Astrocyte (in vitro differentiated cells and primary cell): ENCODE results near the gene PRR15. TPM values are rescaled to one million over a fixed set of nuclear protein-coding genes. Genes with fewer than 3 reads are reported as not detected.

Experiments used
- DNase-seq: peaks from one replicate; pipeline ENCODE4 v3.0.0-alpha.2; 2010; ENCODE audit warnings: low read depth
- FAIRE-seq: peaks from 2 replicates; lab custom pipeline; 2011; peaks lifted over from hg19 to GRCh38; lab: Jason Lieb, UNC
- H2AFZ ChIP-seq: 2 replicates; pipeline ENCODE4 v1.6.0; 2012; ENCODE audit warnings: low read depth, low read length, inconsistent platforms
- H3K27ac ChIP-seq: 2 replicates; pipeline ENCODE4 v1.5.1; 2011; ENCODE audit warnings: low read depth, low read length, inconsistent platforms
- H3K27me3 ChIP-seq: 2 replicates; pipeline ENCODE4 v1.6.0; 2011; ENCODE audit warnings: low read length, inconsistent platforms; ENCODE audit not compliant: insufficient read depth
- H3K36me3 ChIP-seq: 2 replicates; pipeline ENCODE4 v1.5.1; 2011; ENCODE audit warnings: low read length, inconsistent platforms; ENCODE audit not compliant: insufficient read depth
- H3K4me1 ChIP-seq: 2 replicates; pipeline ENCODE4 v1.5.1; 2011; ENCODE audit warnings: low read length, inconsistent platforms; ENCODE audit not compliant: insufficient read depth
- H3K4me2 ChIP-seq: 2 replicates; pipeline ENCODE4 v1.6.0; 2012; ENCODE audit warnings: low read length, inconsistent platforms
- H3K4me3 ChIP-seq: 2 replicates; pipeline ENCODE4 v1.5.1; 2011; ENCODE audit warnings: low read depth, mild to moderate bottlenecking, low read length, inconsistent platforms; ENCODE audit not compliant: insufficient read depth
- H3K79me2 ChIP-seq: 2 replicates; pipeline ENCODE4 v1.6.0; 2012; ENCODE audit warnings: mild to moderate bottlenecking, low read length, inconsistent platforms; ENCODE audit not compliant: insufficient read depth
- H3K9ac ChIP-seq: 2 replicates; pipeline ENCODE4 v1.6.0; 2012; ENCODE audit warnings: mild to moderate bottlenecking, low read length, inconsistent platforms
- H3K9me3 ChIP-seq: 2 replicates; pipeline ENCODE4 v1.5.1; 2012; ENCODE audit warnings: low read depth, mild to moderate bottlenecking, low read length, inconsistent platforms; ENCODE audit not compliant: insufficient read depth
- H4K20me1 ChIP-seq: 2 replicates; pipeline ENCODE4 v1.6.0; 2012; ENCODE audit warnings: low read length, inconsistent platforms; ENCODE audit not compliant: insufficient read depth
- H3K27ac Mint-ChIP-seq: one replicate; pipeline ENCODE4 v1.8.0; 2021; ENCODE audit warnings: mild to moderate bottlenecking, mixed read lengths; ENCODE audit not compliant: unreplicated experiment
- H3K27me3 Mint-ChIP-seq: one replicate; pipeline ENCODE4 v1.8.0; 2021; ENCODE audit warnings: low read depth, mixed read lengths; ENCODE audit not compliant: unreplicated experiment
- H3K36me3 Mint-ChIP-seq: one replicate; pipeline ENCODE4 v1.8.0; 2021; ENCODE audit warnings: low read depth, mixed read lengths; ENCODE audit not compliant: unreplicated experiment
- H3K4me1 Mint-ChIP-seq: one replicate; pipeline ENCODE4 v1.8.0; 2021; ENCODE audit warnings: low read depth, mixed read lengths; ENCODE audit not compliant: unreplicated experiment
- H3K4me3 Mint-ChIP-seq: one replicate; pipeline ENCODE4 v1.8.0; 2021; ENCODE audit warnings: mild to moderate bottlenecking, moderate library complexity, mixed read lengths; ENCODE audit not compliant: unreplicated experiment
- H3K9me3 Mint-ChIP-seq: one replicate; pipeline ENCODE4 v1.8.0; 2021; ENCODE audit warnings: mild to moderate bottlenecking, mixed read lengths; ENCODE audit not compliant: unreplicated experiment
- CTCF ChIP-seq: IDR thresholded peaks from 2 replicates; pipeline ENCODE4 v1.5.1; 2011; ENCODE audit warnings: low read depth, mild to moderate bottlenecking, inconsistent platforms, low read length, moderate library complexity; ENCODE audit not compliant: insufficient read depth
- EZH2 ChIP-seq: IDR thresholded peaks from 2 replicates; pipeline ENCODE4 v1.6.1; 2012; ENCODE audit warnings: mild to moderate bottlenecking, low read length, inconsistent platforms; ENCODE audit not compliant: insufficient read depth
- total RNA-seq: library from RNA; stranded (reverse); gene quantifications from 2 replicates; pipeline ENCODE4 v1.2.1, GENCODE V29; 2021

Gene PRR15
- total RNA-seq, 1 donor from 2014 or later = 11.1 TPM

DNA sequence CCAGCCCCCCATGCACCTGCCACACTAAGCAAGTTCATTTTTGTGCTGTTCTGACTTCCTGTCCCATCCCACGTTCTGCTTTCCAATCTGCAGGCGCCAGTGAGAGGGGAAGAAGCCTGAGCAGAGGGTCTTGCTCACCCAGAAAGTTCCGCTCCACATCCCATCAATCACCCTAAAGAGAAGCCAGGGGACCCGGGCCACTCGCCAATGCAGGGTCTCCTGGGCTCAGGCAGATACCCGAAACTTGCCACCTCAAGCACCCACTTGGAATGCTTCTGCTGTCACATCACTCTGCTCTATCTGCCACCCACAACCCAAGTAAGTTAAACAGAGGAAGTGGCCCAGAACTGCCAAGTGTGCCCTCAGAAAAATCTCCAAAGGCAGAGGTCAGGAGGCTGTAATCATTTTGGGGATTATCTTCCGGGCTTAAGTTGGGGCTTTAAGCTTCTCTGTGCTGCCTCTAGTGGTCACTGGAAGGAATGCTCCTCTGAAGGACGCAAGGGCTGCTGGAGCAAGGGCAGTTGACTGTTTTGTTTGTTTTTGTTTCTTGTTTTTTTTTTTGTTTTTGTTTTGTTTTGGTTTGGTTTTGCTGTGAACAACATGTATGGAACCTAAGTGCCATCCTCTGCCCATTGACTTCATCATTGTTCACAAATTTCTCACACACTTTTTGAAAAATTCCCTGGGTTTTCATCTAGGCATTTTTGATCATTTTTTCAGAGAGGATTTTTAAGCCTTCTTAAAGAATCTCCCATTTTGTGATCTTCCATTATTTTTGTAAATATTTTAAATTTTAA lies 25.5 kb downstream of the PRR15 start:
- Mint-ChIP-seq H3K27ac (no peak overlapping the region), H3K9me3 (no peaks in the 10 kb centered on the region), H3K27me3 (no peaks in the 10 kb centered on the region), H3K4me3 (no peak overlapping the region), H3K36me3 (no peaks in the 10 kb centered on the region), H3K4me1 (peaks cover 4% of the 10 kb centered on the region)
- DNase-seq (no peak), FAIRE-seq (no peak)
- no peaks in the 10 kb centered on the region for H3K36me3 ChIP-seq
- no peak overlapping the region for H3K4me3 ChIP-seq
- H2AFZ ChIP-seq = no peak overlapping the region
- no peaks in the 10 kb centered on the region for H3K27me3 ChIP-seq
- H3K9me3 ChIP-seq = no peaks in the 10 kb centered on the region
- H3K79me2 ChIP-seq = no peaks in the 10 kb centered on the region
- no peak overlapping the region for H3K27ac ChIP-seq
- no peaks in the 10 kb centered on the region for H3K4me1 ChIP-seq
- H3K4me2 ChIP-seq = no peak overlapping the region
- H4K20me1 ChIP-seq = no peaks in the 10 kb centered on the region
- TF ChIP-seq CTCF (peak; percentile 95), EZH2 (no peak)
- H3K9ac ChIP-seq = no peak overlapping the region

DNA sequence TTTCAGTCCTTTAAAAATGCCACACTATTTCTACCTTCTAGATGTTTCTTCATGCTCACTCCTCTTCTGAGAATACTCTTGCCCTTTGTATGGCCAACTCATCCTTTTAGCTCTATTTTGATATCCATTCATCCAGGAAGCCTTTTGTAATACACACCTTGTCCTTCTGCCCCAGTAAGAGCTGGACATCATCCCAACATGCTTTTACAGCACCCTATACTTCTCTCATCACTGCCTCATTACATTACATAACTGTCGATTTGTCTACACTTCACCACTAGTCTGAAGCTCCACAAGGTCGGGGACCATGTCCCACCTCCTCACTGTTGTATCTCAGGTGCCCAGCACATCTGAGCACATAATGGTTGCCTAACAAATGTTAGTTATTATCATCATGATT lies 29.2 kb downstream of the PRR15 start:
- H3K27me3 Mint-ChIP-seq = no peaks in the 10 kb centered on the region
- Histone ChIP-seq H3K27ac (no peak overlapping the region), H3K9ac (no peak overlapping the region), H3K9me3 (no peaks in the 10 kb centered on the region), H3K4me3 (no peak overlapping the region), H2AFZ (no peak overlapping the region), H3K36me3 (no peaks in the 10 kb centered on the region), H3K79me2 (no peaks in the 10 kb centered on the region), H4K20me1 (no peaks in the 10 kb centered on the region), H3K27me3 (no peaks in the 10 kb centered on the region), H3K4me1 (no peaks in the 10 kb centered on the region), H3K4me2 (no peak overlapping the region)
- TF ChIP-seq EZH2 (no peak), CTCF (no peak)
- H3K9me3 Mint-ChIP-seq = no peaks in the 10 kb centered on the region
- DNase-seq (no peak), FAIRE-seq (no peak)
- H3K4me3 Mint-ChIP-seq = no peak overlapping the region
- H3K4me1 Mint-ChIP-seq = peaks cover 4% of the 10 kb centered on the region
- no peaks in the 10 kb centered on the region for H3K36me3 Mint-ChIP-seq
- H3K27ac Mint-ChIP-seq = no peak overlapping the region

- H4K20me1 ChIP-seq = no peaks in the 10 kb centered on the region
- H3K4me3 ChIP-seq = no peak overlapping the region
- FAIRE-seq (no peak), DNase-seq (no peak)
- H3K9me3 Mint-ChIP-seq = no peaks in the 10 kb centered on the region
- no peaks in the 10 kb centered on the region for H3K9me3 ChIP-seq
- H3K27ac Mint-ChIP-seq = no peak overlapping the region
- H3K9ac ChIP-seq = no peak overlapping the region
- H3K36me3 Mint-ChIP-seq = no peaks in the 10 kb centered on the region
- no peaks in the 10 kb centered on the region for H3K36me3 ChIP-seq
- H3K4me3 Mint-ChIP-seq = no peak overlapping the region
- no peak for TF ChIP-seq EZH2
- no peak for TF ChIP-seq CTCF
- H3K4me1 Mint-ChIP-seq = peaks cover 4% of the 10 kb centered on the region
- no peak overlapping the region for H2AFZ ChIP-seq
- no peak overlapping the region for H3K27ac ChIP-seq
- no peaks in the 10 kb centered on the region for H3K79me2 ChIP-seq
- no peaks in the 10 kb centered on the region for H3K4me1 ChIP-seq
- H3K27me3 Mint-ChIP-seq = no peaks in the 10 kb centered on the region
- H3K4me2 ChIP-seq = no peak overlapping the region
- H3K27me3 ChIP-seq = no peaks in the 10 kb centered on the region
Measured at GRCh38 chr7:29593459-29593858, 29.8 kb downstream of the PRR15 start.
